Measurements from ENCODE around the gene CAMTA1. TPM values are rescaled to one million over a fixed set of nuclear protein-coding genes. Genes with fewer than 3 reads are reported as not detected.

The CAMTA1 gene
- total RNA-seq, 6 donors from 2014 or later: 38.8 to 74.0 (median 46.1) TPM

DNA sequence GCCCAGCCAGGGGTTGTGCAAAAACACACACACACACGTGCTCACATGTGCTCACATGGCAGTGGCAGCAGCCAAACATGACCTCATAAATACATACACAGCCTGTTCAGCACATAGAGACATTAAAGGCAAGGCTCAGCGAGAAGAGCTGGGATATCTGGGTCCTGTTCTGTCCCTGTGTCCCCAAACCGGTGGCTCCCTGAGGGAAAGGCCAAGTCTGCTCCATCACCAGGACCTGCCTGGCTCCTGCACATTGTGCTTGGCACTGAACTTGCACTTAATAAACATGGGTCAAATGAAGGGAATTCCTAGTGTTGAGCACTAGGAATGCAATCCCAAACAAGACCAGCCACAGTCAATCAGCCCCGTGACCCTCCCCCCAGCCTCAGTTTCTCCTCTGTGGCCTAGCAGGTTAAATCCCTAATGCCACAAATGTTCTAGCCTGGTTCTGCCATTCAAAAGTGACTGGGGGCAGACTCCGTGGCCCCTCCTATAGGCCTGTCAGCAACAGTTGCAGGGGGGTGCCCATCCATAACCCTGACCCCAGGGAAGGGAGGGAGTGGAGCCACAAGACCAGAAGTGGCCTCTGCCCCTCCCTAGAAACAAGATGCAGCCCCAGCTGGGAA, 825.0 kb downstream of the CAMTA1 start:
- 70 to 74% methylated on average over 4 to 5 of the region's 5 CpGs for WGBS, 2 donors
- Histone ChIP-seq H3K27ac (no peak overlapping the region), H3K9me3 (no peaks in the 10 kb centered on the region), H3K4me1 (no peaks in the 10 kb centered on the region), H3K27me3 (no peaks in the 10 kb centered on the region), H3K36me3 (no peaks in the 10 kb centered on the region), H3K4me3 (no peak overlapping the region)
- TF ChIP-seq, protein P1, sequence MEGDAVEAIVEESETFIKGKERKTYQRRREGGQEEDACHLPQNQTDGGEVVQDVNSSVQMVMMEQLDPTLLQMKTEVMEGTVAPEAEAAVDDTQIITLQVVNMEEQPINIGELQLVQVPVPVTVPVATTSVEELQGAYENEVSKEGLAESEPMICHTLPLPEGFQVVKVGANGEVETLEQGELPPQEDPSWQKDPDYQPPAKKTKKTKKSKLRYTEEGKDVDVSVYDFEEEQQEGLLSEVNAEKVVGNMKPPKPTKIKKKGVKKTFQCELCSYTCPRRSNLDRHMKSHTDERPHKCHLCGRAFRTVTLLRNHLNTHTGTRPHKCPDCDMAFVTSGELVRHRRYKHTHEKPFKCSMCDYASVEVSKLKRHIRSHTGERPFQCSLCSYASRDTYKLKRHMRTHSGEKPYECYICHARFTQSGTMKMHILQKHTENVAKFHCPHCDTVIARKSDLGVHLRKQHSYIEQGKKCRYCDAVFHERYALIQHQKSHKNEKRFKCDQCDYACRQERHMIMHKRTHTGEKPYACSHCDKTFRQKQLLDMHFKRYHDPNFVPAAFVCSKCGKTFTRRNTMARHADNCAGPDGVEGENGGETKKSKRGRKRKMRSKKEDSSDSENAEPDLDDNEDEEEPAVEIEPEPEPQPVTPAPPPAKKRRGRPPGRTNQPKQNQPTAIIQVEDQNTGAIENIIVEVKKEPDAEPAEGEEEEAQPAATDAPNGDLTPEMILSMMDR (IDR thresholded peaks at IDR 0.05): no peak
- no peak for TF ChIP-seq POLR2AphosphoS5 (IDR thresholded peaks at IDR 0.05)
- no peak for TF ChIP-seq EP300 (IDR thresholded peaks at IDR 0.05)
- TF ChIP-seq POLR2A (IDR thresholded peaks at IDR 0.05): no peak
- no peak for ATAC-seq (ENCODE audit: low FRiP score in 2 of 2)
- no peak for DNase-seq

DNA sequence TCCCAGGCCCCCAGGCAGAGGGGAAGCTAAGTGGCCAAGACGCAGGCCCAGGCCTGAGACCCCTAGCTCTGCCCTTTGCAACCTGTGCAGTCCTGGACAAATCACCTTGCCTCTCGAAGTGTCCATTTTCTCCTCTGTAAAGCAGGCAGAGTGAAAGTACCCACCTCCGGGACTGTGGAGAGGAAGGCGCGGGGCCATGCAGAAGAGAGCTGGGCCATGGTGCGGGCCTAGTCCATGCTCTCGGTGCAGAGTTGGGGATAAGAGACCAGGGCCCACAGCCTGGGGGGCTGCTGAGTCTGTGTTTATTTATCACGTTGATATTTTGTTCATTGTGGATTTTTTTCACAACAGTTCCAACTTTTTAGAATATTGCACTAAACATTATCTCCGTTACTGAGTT, 825.7 kb downstream of the CAMTA1 start:
- no peaks in the 10 kb centered on the region for H3K9me3 ChIP-seq
- WGBS, 2 donors: 84 to 87% methylated on average over 8 to 9 of the region's 9 CpGs
- DNase-seq (no peak), ATAC-seq (ENCODE audit: low FRiP score in 2 of 2) (no peak)
- H3K27me3 ChIP-seq: no peaks in the 10 kb centered on the region
- H3K4me1 ChIP-seq: no peaks in the 10 kb centered on the region
- H3K36me3 ChIP-seq: no peaks in the 10 kb centered on the region
- no peak overlapping the region for H3K27ac ChIP-seq
- H3K4me3 ChIP-seq: no peak overlapping the region
- TF ChIP-seq EP300 (IDR thresholded peaks at IDR 0.05): no peak
- TF ChIP-seq POLR2AphosphoS5 (IDR thresholded peaks at IDR 0.05): no peak
- TF ChIP-seq POLR2A (IDR thresholded peaks at IDR 0.05): no peak
- TF ChIP-seq, protein P1 (IDR thresholded peaks at IDR 0.05): no peak

GRCh38 chr1:7611421-7612010, 826.3 kb downstream of the CAMTA1 start:
- no peaks in the 10 kb centered on the region for H3K4me1 ChIP-seq
- no peaks in the 10 kb centered on the region for H3K36me3 ChIP-seq
- WGBS, 2 donors: 77 to 87% methylated on average over 3 to 8 of the region's 9 CpGs
- TF ChIP-seq EP300 (IDR thresholded peaks at IDR 0.05) (no peak), POLR2A (IDR thresholded peaks at IDR 0.05) (no peak), POLR2AphosphoS5 (IDR thresholded peaks at IDR 0.05) (no peak)
- TF ChIP-seq, protein P1 (IDR thresholded peaks at IDR 0.05): no peak
- no peak for ATAC-seq (ENCODE audit: low FRiP score in 2 of 2)
- no peaks in the 10 kb centered on the region for H3K27me3 ChIP-seq
- H3K27ac ChIP-seq: no peak overlapping the region
- H3K4me3 ChIP-seq: no peak overlapping the region
- no peak for DNase-seq
- H3K9me3 ChIP-seq: no peaks in the 10 kb centered on the region

- H3K4me3 ChIP-seq: no peak overlapping the region
- ATAC-seq (ENCODE audit: low FRiP score in 2 of 2) (no peak), DNase-seq (no peak)
- TF ChIP-seq POLR2AphosphoS5 (IDR thresholded peaks at IDR 0.05) (no peak), POLR2A (IDR thresholded peaks at IDR 0.05) (no peak)
- TF ChIP-seq, protein P1 (IDR thresholded peaks at IDR 0.05): no peak
- no peaks in the 10 kb centered on the region for H3K4me1 ChIP-seq
- H3K36me3 ChIP-seq: no peaks in the 10 kb centered on the region
- no peak overlapping the region for H3K27ac ChIP-seq
- WGBS, 2 donors: 75 to 76% methylated on average over 17 to 18 of the region's 18 CpGs
- no peaks in the 10 kb centered on the region for H3K27me3 ChIP-seq
- H3K9me3 ChIP-seq: no peaks in the 10 kb centered on the region
Measured at GRCh38 chr1:7613106-7613850, 828.0 kb downstream of the CAMTA1 start.

Data from upper lobe of left lung (tissue), 6 donors.